Esophagus squamous epithelium (tissue), 4 donors: ENCODE data around the gene SMIM24.
"Not testable (repeated sequence)": the region's sequence is repeated elsewhere in the genome, so short reads cannot be mapped to it uniquely, and the experiment has no call there.

Experiments
- POLR2A ChIP-seq, 4 donors: fragments of 450-650 bp; IDR thresholded peaks; one replicate each; pipeline ENCODE4 v1.6.1; 2017; ENCODE audit warnings: antibody characterized with exemption in 4 of 4, mild to moderate bottlenecking in 4 of 4, moderate library complexity in 3 of 4
- TF ChIP-seq, protein P1 (sequence below), 6 experiments: fragments of 450-650 bp in 4 of 6; fragments of 200-600 bp in 2 of 6; sonication (generic) in 2 of 6; IDR thresholded peaks; one replicate each; pipeline ENCODE4 v1.5.1; 2016 to 2019; ENCODE audit warnings: antibody characterized with exemption in 6 of 6, mild to moderate bottlenecking in 4 of 6, moderate library complexity in 4 of 6

DNA sequence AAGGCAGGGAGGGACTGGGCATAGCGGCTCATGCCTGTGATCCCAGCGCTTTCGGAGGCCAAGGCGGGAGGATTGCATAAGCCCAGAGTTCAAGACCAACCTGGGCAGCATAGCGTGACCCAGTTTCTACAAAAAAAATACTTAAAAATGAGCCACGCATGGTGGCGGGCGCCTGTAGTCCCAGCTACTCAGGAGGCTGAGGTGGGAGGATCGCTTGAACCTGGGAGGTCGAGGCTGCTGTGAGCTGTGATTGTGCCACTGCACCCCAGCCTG is 27.4 kb downstream of the SMIM24 start:
- TF ChIP-seq, protein P1, sequence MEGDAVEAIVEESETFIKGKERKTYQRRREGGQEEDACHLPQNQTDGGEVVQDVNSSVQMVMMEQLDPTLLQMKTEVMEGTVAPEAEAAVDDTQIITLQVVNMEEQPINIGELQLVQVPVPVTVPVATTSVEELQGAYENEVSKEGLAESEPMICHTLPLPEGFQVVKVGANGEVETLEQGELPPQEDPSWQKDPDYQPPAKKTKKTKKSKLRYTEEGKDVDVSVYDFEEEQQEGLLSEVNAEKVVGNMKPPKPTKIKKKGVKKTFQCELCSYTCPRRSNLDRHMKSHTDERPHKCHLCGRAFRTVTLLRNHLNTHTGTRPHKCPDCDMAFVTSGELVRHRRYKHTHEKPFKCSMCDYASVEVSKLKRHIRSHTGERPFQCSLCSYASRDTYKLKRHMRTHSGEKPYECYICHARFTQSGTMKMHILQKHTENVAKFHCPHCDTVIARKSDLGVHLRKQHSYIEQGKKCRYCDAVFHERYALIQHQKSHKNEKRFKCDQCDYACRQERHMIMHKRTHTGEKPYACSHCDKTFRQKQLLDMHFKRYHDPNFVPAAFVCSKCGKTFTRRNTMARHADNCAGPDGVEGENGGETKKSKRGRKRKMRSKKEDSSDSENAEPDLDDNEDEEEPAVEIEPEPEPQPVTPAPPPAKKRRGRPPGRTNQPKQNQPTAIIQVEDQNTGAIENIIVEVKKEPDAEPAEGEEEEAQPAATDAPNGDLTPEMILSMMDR (IDR thresholded peaks at IDR 0.05) = not testable (repeated sequence)
- not testable (repeated sequence) for TF ChIP-seq POLR2A (IDR thresholded peaks at IDR 0.05)
